ENCODE measurements around the gene GALNT5. TPM values are rescaled to one million over a fixed set of nuclear protein-coding genes. Genes with fewer than 3 reads are reported as not detected.

The GALNT5 gene
- polyA plus RNA-seq, 1 experiment, result 22.6 TPM

DNA sequence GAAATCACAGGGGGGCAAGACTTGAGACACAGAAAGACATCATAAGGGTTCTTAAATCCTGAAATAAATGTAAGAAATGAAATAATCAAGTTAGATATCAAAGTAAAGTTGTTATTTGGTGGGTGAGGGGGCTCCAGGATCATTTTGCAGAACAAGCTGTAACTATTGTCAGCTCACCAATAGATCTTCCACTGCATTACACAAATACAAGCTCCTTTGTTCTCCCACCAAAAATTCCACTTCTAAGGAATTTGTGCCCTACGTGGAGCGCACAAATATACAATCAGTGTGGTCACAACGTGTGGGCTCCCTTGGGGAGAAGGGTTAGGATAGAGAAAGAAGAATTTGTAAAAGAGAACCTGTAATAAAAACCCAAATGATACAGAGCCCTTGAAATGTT, 19.2 kb upstream of the GALNT5 start:
- POLR2A ChIA-PET, result interaction anchor here (1.1 kb wide), 1 partner anchor 9 kb away, joined by 4 read pairs; no protein-coding TSS in a partner anchor
- Histone ChIP-seq H3K4me3 (ENCODE audit: low read depth, low read length) (no peak overlapping the region), H3K27me3 (ENCODE audit: control insufficient read depth, insufficient read depth, low read length) (no peaks in the 10 kb centered on the region), H3K36me3 (ENCODE audit: control insufficient read depth, insufficient read depth, low read length) (no peaks in the 10 kb centered on the region)
- no peak for DNase-seq (ENCODE audit: low read depth)
- CTCF ChIA-PET, result no interaction called here
- TF ChIP-seq, protein P1, sequence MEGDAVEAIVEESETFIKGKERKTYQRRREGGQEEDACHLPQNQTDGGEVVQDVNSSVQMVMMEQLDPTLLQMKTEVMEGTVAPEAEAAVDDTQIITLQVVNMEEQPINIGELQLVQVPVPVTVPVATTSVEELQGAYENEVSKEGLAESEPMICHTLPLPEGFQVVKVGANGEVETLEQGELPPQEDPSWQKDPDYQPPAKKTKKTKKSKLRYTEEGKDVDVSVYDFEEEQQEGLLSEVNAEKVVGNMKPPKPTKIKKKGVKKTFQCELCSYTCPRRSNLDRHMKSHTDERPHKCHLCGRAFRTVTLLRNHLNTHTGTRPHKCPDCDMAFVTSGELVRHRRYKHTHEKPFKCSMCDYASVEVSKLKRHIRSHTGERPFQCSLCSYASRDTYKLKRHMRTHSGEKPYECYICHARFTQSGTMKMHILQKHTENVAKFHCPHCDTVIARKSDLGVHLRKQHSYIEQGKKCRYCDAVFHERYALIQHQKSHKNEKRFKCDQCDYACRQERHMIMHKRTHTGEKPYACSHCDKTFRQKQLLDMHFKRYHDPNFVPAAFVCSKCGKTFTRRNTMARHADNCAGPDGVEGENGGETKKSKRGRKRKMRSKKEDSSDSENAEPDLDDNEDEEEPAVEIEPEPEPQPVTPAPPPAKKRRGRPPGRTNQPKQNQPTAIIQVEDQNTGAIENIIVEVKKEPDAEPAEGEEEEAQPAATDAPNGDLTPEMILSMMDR (IDR thresholded peaks at IDR 0.05; ENCODE audit: insufficient read depth, low read depth, low read length), result no peak

DNA sequence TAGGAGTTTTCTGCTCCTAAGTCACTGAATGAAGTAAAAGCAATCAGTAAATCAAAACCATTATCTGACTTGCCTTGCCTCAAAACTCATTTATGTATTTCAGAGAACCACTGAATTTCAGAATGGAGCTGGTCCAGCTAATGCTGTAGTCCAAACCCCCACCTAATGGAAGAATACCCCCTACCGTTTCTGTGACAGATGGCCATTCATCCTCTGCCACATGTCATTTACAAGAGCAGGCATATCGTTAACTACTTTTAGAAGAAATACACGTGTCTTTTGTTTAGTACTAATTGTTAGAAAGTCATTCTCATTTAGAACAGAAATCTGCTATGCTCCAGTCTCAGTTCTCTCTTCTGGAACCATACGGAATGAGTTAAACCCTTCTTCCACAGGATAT, 12.8 kb upstream of the GALNT5 start:
- ChIA-PET CTCF (no interaction called here), POLR2A (no interaction called here)
- Histone ChIP-seq H3K36me3 (ENCODE audit: control insufficient read depth, insufficient read depth, low read length) (no peaks in the 10 kb centered on the region), H3K4me3 (ENCODE audit: low read depth, low read length) (no peak overlapping the region), H3K27me3 (ENCODE audit: control insufficient read depth, insufficient read depth, low read length) (no peaks in the 10 kb centered on the region)
- DNase-seq (ENCODE audit: low read depth), result no peak
- TF ChIP-seq, protein P1 (IDR thresholded peaks at IDR 0.05; ENCODE audit: insufficient read depth, low read depth, low read length), result no peak

DNA sequence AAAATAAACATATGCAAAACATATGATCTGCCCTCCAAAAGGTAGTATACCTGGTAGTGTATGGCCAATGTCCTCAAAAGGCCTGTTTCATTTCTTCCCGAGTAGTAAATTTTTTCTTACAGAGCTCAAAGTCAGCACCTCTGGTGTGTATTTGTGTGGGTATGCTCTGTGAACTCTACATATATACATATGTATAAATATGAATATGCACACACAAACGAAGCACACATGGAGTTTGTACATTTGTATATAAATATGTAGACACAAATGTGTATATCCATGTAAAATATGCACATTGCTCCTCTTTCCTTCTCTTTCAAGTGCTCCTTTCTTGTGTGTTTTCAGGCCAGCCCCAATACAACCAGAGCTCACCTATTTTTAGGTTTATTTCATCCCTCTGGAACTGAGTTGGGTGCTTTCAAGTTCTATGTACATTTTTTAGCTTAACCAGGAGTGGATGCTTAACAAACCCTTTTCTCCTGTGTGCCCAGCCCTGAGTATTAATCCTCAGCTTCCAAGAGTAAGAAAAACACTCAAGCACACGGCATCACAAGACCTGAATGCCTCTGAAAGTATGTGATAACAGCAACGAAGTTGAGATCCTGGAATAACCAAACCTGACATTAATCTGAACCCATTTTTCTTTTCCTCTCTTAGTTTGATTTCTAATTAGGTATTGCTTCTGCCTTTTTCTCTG, 12.2 kb upstream of the GALNT5 start:
- POLR2A ChIA-PET, result no interaction called here
- CTCF ChIA-PET, result interaction anchor here (0.9 kb wide), 1 partner anchor 13 kb away, joined by 3 read pairs; the partner anchor contains the start of gene GALNT5
- no peak overlapping the region for H3K4me3 ChIP-seq (ENCODE audit: low read depth, low read length)
- H3K27me3 ChIP-seq (ENCODE audit: control insufficient read depth, insufficient read depth, low read length), result no peaks in the 10 kb centered on the region
- DNase-seq (ENCODE audit: low read depth), result no peak
- TF ChIP-seq, protein P1 (IDR thresholded peaks at IDR 0.05; ENCODE audit: insufficient read depth, low read depth, low read length), result no peak
- H3K36me3 ChIP-seq (ENCODE audit: control insufficient read depth, insufficient read depth, low read length), result no peaks in the 10 kb centered on the region

DNA sequence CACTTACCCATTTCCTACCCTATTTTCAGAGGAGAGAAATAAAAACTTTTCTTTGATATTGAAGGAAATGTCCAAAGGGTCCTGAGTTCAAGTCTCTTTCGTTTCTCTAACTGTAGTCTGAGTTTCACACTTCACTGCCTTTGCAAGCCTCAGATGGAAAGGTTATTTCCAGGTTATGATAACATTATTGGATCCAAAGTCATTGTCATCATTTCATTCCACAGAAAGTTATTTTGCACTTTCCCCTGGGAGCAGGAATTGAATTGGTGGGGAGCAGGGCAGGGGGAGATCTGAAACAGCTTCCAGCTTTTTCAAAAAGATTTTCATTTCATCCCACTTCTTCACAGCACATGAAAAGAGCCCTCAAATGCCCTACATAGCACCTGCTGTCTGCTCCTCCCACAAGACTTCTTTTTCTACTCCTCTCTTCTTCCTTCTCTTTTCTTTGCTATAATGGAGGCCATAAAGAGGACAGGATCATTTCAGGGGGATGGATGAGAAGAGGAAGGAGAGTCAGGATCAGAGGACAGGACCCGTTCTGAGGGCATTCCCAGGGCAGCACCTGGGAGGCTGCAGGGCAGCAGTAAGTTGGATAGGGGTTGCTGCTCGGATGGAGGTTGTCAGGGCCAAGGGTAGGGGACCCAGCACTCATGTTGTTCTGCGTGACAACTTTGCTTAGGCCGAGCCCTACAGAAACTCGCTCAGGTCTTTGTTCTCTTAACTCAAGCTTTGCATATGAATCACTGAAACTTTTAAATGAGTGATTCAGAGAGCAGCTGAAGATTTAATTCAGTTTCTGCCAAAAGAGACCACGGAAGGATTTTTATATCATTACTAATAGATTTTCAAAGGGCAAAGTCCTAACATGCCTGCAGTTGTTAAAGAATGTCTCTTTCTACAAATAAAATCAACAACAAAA, 11.4 kb upstream of the GALNT5 start:
- no peak overlapping the region for H3K4me3 ChIP-seq (ENCODE audit: low read depth, low read length)
- no peaks in the 10 kb centered on the region for H3K36me3 ChIP-seq (ENCODE audit: control insufficient read depth, insufficient read depth, low read length)
- H3K27me3 ChIP-seq (ENCODE audit: control insufficient read depth, insufficient read depth, low read length), result no peaks in the 10 kb centered on the region
- TF ChIP-seq, protein P1 (IDR thresholded peaks at IDR 0.05; ENCODE audit: insufficient read depth, low read depth, low read length), result no peak
- POLR2A ChIA-PET, result interaction anchor here (1.1 kb wide), 1 partner anchor 12 kb away, joined by 5 read pairs; the partner anchor contains the start of gene GALNT5
- peak; percentile 84 for DNase-seq (ENCODE audit: low read depth)
- CTCF ChIA-PET, result interaction anchor here (0.9 to 1.1 kb wide), 2 partner anchors 12 to 15 kb away, joined by 3 to 5 read pairs; partner anchors contain the start of gene GALNT5

Data from BJ (cell line).